Right kidney (tissue), 9 donors: ENCODE results near the gene ROCK1.
A peak's percentile ranks its signal among the peaks of the same experiment; 100 is the strongest.
"Not testable (repeated sequence)": the region's sequence is repeated elsewhere in the genome, so short reads cannot be mapped to it uniquely, and the experiment has no call there.

Experiments
- DNase-seq: peaks from one replicate; pipeline ENCODE4 v3.0.0-alpha.2; 2016
- long read RNA-seq, 8 donors: transcript quantifications; one replicate each; lab custom pipeline, GENCODE V29; 2026

The ROCK1 gene
- long read RNA-seq, donor 1, partial matches to known transcripts, result 0 of 1 reads
- long read RNA-seq, donor 1, other reads (novel, unspliced or antisense), result 0 of 1 reads
- long read RNA-seq, donor 2, result 0 reads
- long read RNA-seq, donor 3, partial matches to known transcripts, result 6 of 7 reads
- long read RNA-seq, donor 3, other reads (novel, unspliced or antisense), result 0 of 7 reads
- long read RNA-seq, donor 4, partial matches to known transcripts, result 37 of 39 reads
- long read RNA-seq, donor 4, other reads (novel, unspliced or antisense), result 0 of 39 reads
- long read RNA-seq, donor 5, result 0 reads
- long read RNA-seq, donor 6, result 0 reads
- long read RNA-seq, donor 7, result 0 reads
- long read RNA-seq, donor 8, result 0 reads

GRCh38 chr18:21111346-21112139 is at the start of gene ROCK1:
Gene ROCK1, minus strand, starts transcription at chr18:21111813. Its CDS starts 903 bp downstream, at chr18:21110910.
- peak; percentile 94 for DNase-seq

GRCh38 chr18:21155443-21155842 is 43.8 kb upstream of the ROCK1 start:
- no peak for DNase-seq

- no peak for DNase-seq
Measured at GRCh38 chr18:21146016-21146415, 34.4 kb upstream of the ROCK1 start.

- no peak for DNase-seq
Measured at GRCh38 chr18:21145371-21145770, 33.8 kb upstream of the ROCK1 start.

GRCh38 chr18:21141668-21142422 is 30.2 kb upstream of the ROCK1 start:
- no peak for DNase-seq

GRCh38 chr18:21137719-21138488 is 26.3 kb upstream of the ROCK1 start:
- not testable (repeated sequence) for DNase-seq

GRCh38 chr18:21134895-21135294 is 23.3 kb upstream of the ROCK1 start:
- no peak for DNase-seq

- no peak for DNase-seq
Measured at GRCh38 chr18:21132398-21132918, 20.8 kb upstream of the ROCK1 start.

- no peak for DNase-seq
Measured at GRCh38 chr18:21131698-21132227, 20.1 kb upstream of the ROCK1 start.

GRCh38 chr18:21129566-21130216 is 18.1 kb upstream of the ROCK1 start:
- DNase-seq, result no peak

GRCh38 chr18:21123290-21123926 is 11.8 kb upstream of the ROCK1 start:
- no peak for DNase-seq

- no peak for DNase-seq
Measured at GRCh38 chr18:21118806-21119205, 7.2 kb upstream of the ROCK1 start.

- DNase-seq, result no peak
Measured at GRCh38 chr18:21117409-21118131, 6.0 kb upstream of the ROCK1 start.

- DNase-seq, result no peak
Measured at GRCh38 chr18:21115519-21116411, 4.2 kb upstream of the ROCK1 start.

- DNase-seq, result no peak
Measured at GRCh38 chr18:21112543-21113105, 1.0 kb upstream of the ROCK1 start.

- no peak for DNase-seq
Measured at GRCh38 chr18:21112140-21112473, 494 bp upstream of the ROCK1 start.

GRCh38 chr18:21110713-21111345 is 784 bp downstream of the ROCK1 start:
- no peak for DNase-seq
